IMR-90 (cell line): ENCODE measurements around the gene KLK13. TPM values are rescaled to one million over a fixed set of nuclear protein-coding genes. Genes with fewer than 3 reads are reported as not detected.

Source experiments
- ATAC-seq: fragments of 200-7000 bp; cut with Tn5 transposase; 2 replicates; pipeline ENCODE4 v1.9.1; 2020; ENCODE audit warnings: low read depth, mild to moderate bottlenecking, moderate library complexity
- BruUV-seq: library from RNA; stranded (reverse); fragments of 400-500 nt; replicated peaks from 2 replicates; lab custom pipeline; 2021; lab: Mats Ljungman, UMichigan
- CTCF ChIA-PET: fragments of 300-600 bp; formaldehyde crosslinking; extraction: SDS; loops from one replicate; lab custom pipeline; 2021; ENCODE audit warnings: antibody characterized with exemption; lab: Yijun Ruan, JAX
- POLR2A ChIA-PET: fragments of 300-600 bp; sonication (Branson Sonifier 250); formaldehyde crosslinking; loops from one replicate; lab custom pipeline; 2022; ENCODE audit warnings: antibody characterized with exemption; ENCODE audit not compliant: unreplicated experiment; lab: Charles Lee
- DNase-seq: peaks from one replicate; pipeline ENCODE4 v3.0.0; 2013
- H2AFZ ChIP-seq: replicated peaks from 2 replicates; pipeline ENCODE3; 2013; ENCODE audit warnings: low read length, mild to moderate bottlenecking; ENCODE audit not compliant: poor library complexity
- H2AK5ac ChIP-seq: 2 replicates; pipeline ENCODE4 v1.6.1; 2013; ENCODE audit warnings: low read depth, low read length, inconsistent platforms
- H2AK9ac ChIP-seq: replicated peaks from 2 replicates; pipeline ENCODE3; 2013; ENCODE audit warnings: mild to moderate bottlenecking, low read depth, low read length, moderate library complexity; ENCODE audit not compliant: poor library complexity
- H2BK120ac ChIP-seq: 2 replicates; pipeline ENCODE4 v1.6.1; 2013; ENCODE audit warnings: low read depth, low read length, inconsistent platforms
- H2BK15ac ChIP-seq: 3 replicates; pipeline ENCODE4 v1.6.1; 2013; ENCODE audit warnings: low read depth, low read length, inconsistent platforms
- H2BK20ac ChIP-seq: 2 replicates; pipeline ENCODE4 v1.6.1; 2013; ENCODE audit warnings: low read depth, mild to moderate bottlenecking, inconsistent platforms, low read length, moderate library complexity
- H2BK5ac ChIP-seq: 2 replicates; pipeline ENCODE4 v1.6.1; 2013; ENCODE audit warnings: mild to moderate bottlenecking, low read depth, low read length, inconsistent platforms; ENCODE audit not compliant: poor library complexity, severe bottlenecking
- H3K14ac ChIP-seq: replicated peaks from 2 replicates; pipeline ENCODE4 v1.6.1; 2013; ENCODE audit warnings: low read depth, low read length, inconsistent platforms
- H3K18ac ChIP-seq: 2 replicates; pipeline ENCODE4 v1.6.1; 2013; ENCODE audit warnings: low read depth, low read length, control low read depth
- H3K23ac ChIP-seq: 2 replicates; pipeline ENCODE4 v1.6.1; 2013; ENCODE audit warnings: low read depth, low read length, inconsistent platforms
- H3K27ac ChIP-seq: 2 replicates; pipeline ENCODE4 v1.5.1; 2013; ENCODE audit warnings: mild to moderate bottlenecking, control low read depth, low read length; ENCODE audit not compliant: insufficient read depth
- H3K27me3 ChIP-seq: 2 replicates; pipeline ENCODE4 v1.6.1; 2013; ENCODE audit warnings: low read length; ENCODE audit not compliant: control insufficient read depth, insufficient read depth
- H3K36me3 ChIP-seq: 2 replicates; pipeline ENCODE4 v1.6.1; 2013; ENCODE audit warnings: low read length, mixed read lengths; ENCODE audit not compliant: control insufficient read depth, insufficient read depth
- H3K4ac ChIP-seq: 2 replicates; pipeline ENCODE4 v1.6.1; 2013; ENCODE audit warnings: low read depth, low read length, inconsistent platforms
- H3K4me1 ChIP-seq: 2 replicates; pipeline ENCODE4 v1.6.1; 2013; ENCODE audit warnings: low read length, mixed read lengths; ENCODE audit not compliant: control insufficient read depth, insufficient read depth
- H3K4me2 ChIP-seq: 2 replicates; pipeline ENCODE4 v1.6.1; 2013; ENCODE audit warnings: low read depth, mild to moderate bottlenecking, control low read depth, low read length, moderate library complexity
- H3K4me3 ChIP-seq: 2 replicates; pipeline ENCODE4 v1.5.1; 2013; ENCODE audit warnings: low read depth, mild to moderate bottlenecking, control low read depth, low read length, moderate library complexity; ENCODE audit not compliant: insufficient read depth
- H3K56ac ChIP-seq: 2 replicates; pipeline ENCODE4 v1.6.1; 2013; ENCODE audit warnings: low read length, inconsistent platforms; ENCODE audit not compliant: insufficient read depth; ENCODE audit errors: extremely low read depth
- H3K79me1 ChIP-seq, 2 experiments: 2 replicates each; pipeline ENCODE4 v1.6.1; 2013; ENCODE audit warnings: low read length in 2 of 2, inconsistent platforms in 1 of 2, low read depth in 1 of 2
- H3K9ac ChIP-seq: 2 replicates; pipeline ENCODE4 v1.6.1; 2013; ENCODE audit warnings: low read depth, low read length, control low read depth
- H3K9me1 ChIP-seq: 2 replicates; pipeline ENCODE4 v1.6.1; 2013; ENCODE audit warnings: low read length, inconsistent platforms; ENCODE audit not compliant: insufficient read depth
- H3K9me3 ChIP-seq: 2 replicates; pipeline ENCODE4 v1.6.1; 2013; ENCODE audit warnings: low read length; ENCODE audit not compliant: control insufficient read depth, insufficient read depth
- H4K20me1 ChIP-seq: 2 replicates; pipeline ENCODE4 v1.6.1; 2013; ENCODE audit warnings: low read length, inconsistent platforms; ENCODE audit not compliant: insufficient read depth
- H4K5ac ChIP-seq: 2 replicates; pipeline ENCODE4 v1.6.1; 2013; ENCODE audit warnings: mild to moderate bottlenecking, low read depth, low read length, control low read depth
- H4K8ac ChIP-seq, 2 experiments: 2 replicates each; pipeline ENCODE4 v1.6.1; 2013; ENCODE audit warnings: low read depth in 2 of 2, low read length in 2 of 2, control low read depth in 1 of 2, inconsistent platforms in 1 of 2
- H4K91ac ChIP-seq: 2 replicates; pipeline ENCODE4 v1.6.1; 2013; ENCODE audit warnings: low read depth, low read length, inconsistent platforms; ENCODE audit not compliant: insufficient read depth
- BHLHE40 ChIP-seq: fragments of 150-350 bp; IDR thresholded peaks from 2 replicates; pipeline ENCODE4 v1.6.1; 2016; ENCODE audit warnings: mild to moderate bottlenecking, low read depth, low read length
- CHD1 ChIP-seq: IDR thresholded peaks from 2 replicates; pipeline ENCODE4 v1.6.1; 2012; ENCODE audit warnings: low read depth, low read length, improper control_type of control experiment
- CTCF ChIP-seq: conservative IDR thresholded peaks from 2 replicates; pipeline ENCODE4 v1.5.1; 2012; ENCODE audit warnings: mild to moderate bottlenecking, low read depth, low read length, improper control_type of control experiment
- ELK1 ChIP-seq: fragments of 150-350 bp; IDR thresholded peaks from 2 replicates; pipeline ENCODE4 v1.6.1; 2016; ENCODE audit warnings: low read depth, mild to moderate bottlenecking, low read length, moderate library complexity, borderline replicate concordance
- FOS ChIP-seq: fragments of 150-350 bp; IDR thresholded peaks from 2 replicates; pipeline ENCODE4 v1.6.1; 2016; ENCODE audit warnings: low read depth, low read length
- MAFK ChIP-seq: IDR thresholded peaks from 2 replicates; pipeline ENCODE4 v1.6.1; 2012; ENCODE audit warnings: low read depth, low read length, improper control_type of control experiment
- MAZ ChIP-seq: IDR thresholded peaks from 2 replicates; pipeline ENCODE4 v1.6.1; 2012; ENCODE audit warnings: low read depth, mild to moderate bottlenecking, low read length, improper control_type of control experiment, moderate library complexity, borderline replicate concordance
- MXI1 ChIP-seq: IDR thresholded peaks from 2 replicates; pipeline ENCODE4 v1.6.1; 2012; ENCODE audit warnings: low read depth, mild to moderate bottlenecking, low read length, moderate library complexity, borderline replicate concordance
- NFE2L2 ChIP-seq: fragments of 150-350 bp; IDR thresholded peaks from 2 replicates; pipeline ENCODE4 v1.6.1; 2016; ENCODE audit warnings: low read depth, mild to moderate bottlenecking, low read length
- POLR2A ChIP-seq: IDR thresholded peaks from 2 replicates; pipeline ENCODE4 v1.6.1; 2012; ENCODE audit warnings: mild to moderate bottlenecking, low read depth, low read length
- RAD21 ChIP-seq: IDR thresholded peaks from 2 replicates; pipeline ENCODE4 v1.6.1; 2012; ENCODE audit warnings: low read length, improper control_type of control experiment
- RCOR1 ChIP-seq: IDR thresholded peaks from 2 replicates; pipeline ENCODE4 v1.6.1; 2012; ENCODE audit warnings: mild to moderate bottlenecking, low read length, improper control_type of control experiment; ENCODE audit not compliant: insufficient replicate concordance
- RFX5 ChIP-seq: IDR thresholded peaks from 2 replicates; pipeline ENCODE4 v1.8.0; 2012; ENCODE audit warnings: low read depth, mild to moderate bottlenecking, low read length, moderate library complexity
- SMC3 ChIP-seq: fragments of 150-350 bp; IDR thresholded peaks from 2 replicates; pipeline ENCODE4 v1.6.1; 2016; ENCODE audit warnings: low read depth, mild to moderate bottlenecking, antibody characterized with exemption, low read length, moderate library complexity
- USF2 ChIP-seq: fragments of 150-350 bp; IDR thresholded peaks from 2 replicates; pipeline ENCODE4 v1.6.1; 2017; ENCODE audit warnings: mild to moderate bottlenecking, antibody characterized with exemption, low read length, low read depth
- WGBS, 2 experiments: methylation state at CpG; one replicate each; pipeline versions ENCODE4 v1.1.5 to v1.1.7; 2013; ENCODE audit warnings: missing lambda C conversion rate in 2 of 2; ENCODE audit not compliant: insufficient read length in 1 of 2; ENCODE audit errors: extremely low coverage in 2 of 2; 5-methylcytosine and 5-hydroxymethylcytosine counted together
- dilution Hi-C: fragments of 300-500 bp; cut with HindIII; formaldehyde crosslinking; loops from one replicate; pipeline ENCODE4 v1.14.3; 2018; ENCODE audit warnings: low sequenced_read_pairs; ENCODE audit not compliant: unreplicated experiment
- in situ Hi-C: fragments of 300-500 bp; cut with MboI; formaldehyde crosslinking; loops from 3 replicates; pipeline ENCODE4 v1.14.3; 2019; ENCODE audit warnings: low sequenced_read_pairs, inconsistent platforms, mixed read lengths
- intact Hi-C: fragments of 100-400 bp; cut with micrococcal nuclease; formaldehyde crosslinking; loops from 2 replicates; pipeline ENCODE4 v1.10.0; 2022
- polyA plus RNA-seq, 3 experiments: library from polyadenylated mRNA; depleted of rRNA; stranded (reverse); fragments of >200 nt; gene quantifications; 2 replicates each; pipeline ENCODE4 v1.2.3, GENCODE V29; 2012; ENCODE audit warnings: low replicate concordance in 1 of 3
- total RNA-seq: library from RNA; depleted of rRNA; stranded (reverse); fragments of >200 nt; gene quantifications from 2 replicates; pipeline ENCODE4 v1.2.3, GENCODE V29; 2012

Gene KLK13
- total and polyA plus RNA-seq, 2 of the 4 experiments (the other 2 are of a cell fraction): not detected

- no peak overlapping the region for H3K23ac ChIP-seq
- H3K4me2 ChIP-seq: no peak overlapping the region
- no peak overlapping the region for H2BK15ac ChIP-seq
- H3K27me3 ChIP-seq: no peaks in the 10 kb centered on the region
- no TSS peak for BruUV-seq
- no peak overlapping the region for H3K4ac ChIP-seq
- H2AK9ac ChIP-seq: no peak overlapping the region
- H3K14ac ChIP-seq: no peak overlapping the region
- no peak overlapping the region for H3K27ac ChIP-seq
- H3K36me3 ChIP-seq: no peaks in the 10 kb centered on the region
- H3K9ac ChIP-seq: no peak overlapping the region
- no peak overlapping the region for H2AK5ac ChIP-seq
- H3K18ac ChIP-seq: no peak overlapping the region
- DNase-seq: no peak
- POLR2A ChIA-PET: no interaction called here
- H4K5ac ChIP-seq: no peak overlapping the region
- H2AFZ ChIP-seq: no peak overlapping the region
- H2BK5ac ChIP-seq: no peak overlapping the region
- no peak for ATAC-seq
- 30% methylated on average over 2 of the region's 19 CpGs; no CpG with 5 or more reads in 1 of the 2 experiments for WGBS, 2 experiments
- H3K9me1 ChIP-seq: no peaks in the 10 kb centered on the region
- no peak overlapping the region for H4K91ac ChIP-seq
- peaks cover 2% of the 10 kb centered on the region for H3K9me3 ChIP-seq
- CTCF ChIA-PET: no interaction called here
- dilution Hi-C loops: no loop called here
- no peaks in the 10 kb centered on the region for H3K79me1 ChIP-seq
- H2BK20ac ChIP-seq: no peak overlapping the region
- in situ Hi-C loops: no loop called here
- no peak overlapping the region for H4K8ac ChIP-seq
- H3K56ac ChIP-seq: no peak overlapping the region
- H3K4me1 ChIP-seq: no peaks in the 10 kb centered on the region
- H4K20me1 ChIP-seq: no peaks in the 10 kb centered on the region
- intact Hi-C loops: no loop called here
- H3K4me3 ChIP-seq: no peak overlapping the region
- no peak overlapping the region for H2BK120ac ChIP-seq
- TF ChIP-seq USF2 (no peak), ELK1 (no peak), BHLHE40 (no peak), RAD21 (no peak), MXI1 (no peak), SMC3 (no peak), NFE2L2 (no peak), POLR2A (no peak), RFX5 (no peak), MAZ (no peak), CTCF (no peak), MAFK (no peak), RCOR1 (no peak), FOS (no peak), CHD1 (no peak)
Measured at GRCh38 chr19:51009061-51009891, 55.6 kb downstream of the KLK13 start.
